Memory B cell (primary cell): ENCODE data around the gene NKD2.

Source experiments
- ATAC-seq: fragments of 150-1000 bp; cut with Tn5 transposase; 2 replicates; pipeline ENCODE4 v1.10.0; 2021; ENCODE audit warnings: low read depth, mild to moderate bottlenecking, moderate library complexity
- DNase-seq, 2 donors: peaks; one replicate each; pipeline ENCODE4 v3.0.0; 2022; ENCODE audit warnings: low spot score in 2 of 2
- H3K27ac Mint-ChIP-seq: one replicate; pipeline ENCODE4 v1.8.0; 2022; ENCODE audit warnings: mild to moderate bottlenecking, moderate library complexity, mixed read lengths
- H3K27me3 Mint-ChIP-seq: one replicate; pipeline ENCODE4 v1.8.0; 2022; ENCODE audit warnings: mixed read lengths
- H3K36me3 Mint-ChIP-seq: one replicate; pipeline ENCODE4 v1.8.0; 2022; ENCODE audit warnings: mild to moderate bottlenecking, mixed read lengths
- H3K4me1 Mint-ChIP-seq: one replicate; pipeline ENCODE4 v1.8.0; 2022; ENCODE audit warnings: mixed read lengths
- H3K4me3 Mint-ChIP-seq: one replicate; pipeline ENCODE4 v1.8.0; 2022; ENCODE audit warnings: mild to moderate bottlenecking, moderate library complexity, mixed read lengths
- H3K9me3 Mint-ChIP-seq: one replicate; pipeline ENCODE4 v1.8.0; 2022; ENCODE audit warnings: mixed read lengths

Gene NKD2

GRCh38 chr5:1037671-1038416 lies 29.2 kb downstream of the NKD2 start:
- Mint-ChIP-seq H3K4me1 (peaks cover 20% of the 10 kb centered on the region), H3K27ac (no peak overlapping the region), H3K4me3 (no peak overlapping the region), H3K27me3 (peaks cover 14% of the 10 kb centered on the region), H3K36me3 (peaks cover 1% of the 10 kb centered on the region), H3K9me3 (peaks cover 20% of the 10 kb centered on the region)
- ATAC-seq, result no peak
- no peak for DNase-seq

GRCh38 chr5:1038417-1039209 lies 30.0 kb downstream of the NKD2 start:
- ATAC-seq, result no peak
- Mint-ChIP-seq H3K9me3 (peaks cover 28% of the 10 kb centered on the region), H3K4me3 (no peak overlapping the region), H3K36me3 (peaks cover 1% of the 10 kb centered on the region), H3K4me1 (peaks cover 28% of the 10 kb centered on the region), H3K27ac (no peak overlapping the region), H3K27me3 (peaks cover 14% of the 10 kb centered on the region)
- DNase-seq, result no peak

GRCh38 chr5:1039210-1039548 lies 30.6 kb downstream of the NKD2 start:
- H3K36me3 Mint-ChIP-seq, result peaks cover 1% of the 10 kb centered on the region
- no peak overlapping the region for H3K27ac Mint-ChIP-seq
- ATAC-seq (no peak), DNase-seq (no peak)
- peaks cover 33% of the 10 kb centered on the region for H3K4me1 Mint-ChIP-seq
- no peak overlapping the region for H3K4me3 Mint-ChIP-seq
- peaks cover 12% of the 10 kb centered on the region for H3K27me3 Mint-ChIP-seq
- H3K9me3 Mint-ChIP-seq, result peaks cover 32% of the 10 kb centered on the region

GRCh38 chr5:1039706-1040260 lies 31.2 kb downstream of the NKD2 start:
- peaks cover 39% of the 10 kb centered on the region for H3K4me1 Mint-ChIP-seq
- H3K9me3 Mint-ChIP-seq, result peaks cover 38% of the 10 kb centered on the region
- ATAC-seq (no peak), DNase-seq (no peak)
- peaks cover 1% of the 10 kb centered on the region for H3K36me3 Mint-ChIP-seq
- H3K27me3 Mint-ChIP-seq, result peaks cover 10% of the 10 kb centered on the region
- no peak overlapping the region for H3K4me3 Mint-ChIP-seq
- H3K27ac Mint-ChIP-seq, result no peak overlapping the region

GRCh38 chr5:1040571-1040970 lies 32.0 kb downstream of the NKD2 start:
- Mint-ChIP-seq H3K9me3 (peaks cover 45% of the 10 kb centered on the region), H3K27me3 (peaks cover 8% of the 10 kb centered on the region), H3K4me3 (no peak overlapping the region), H3K36me3 (no peaks in the 10 kb centered on the region), H3K27ac (no peak overlapping the region), H3K4me1 (peaks cover 44% of the 10 kb centered on the region)
- ATAC-seq, result no peak
- DNase-seq, result no peak

GRCh38 chr5:1041225-1042143 lies 32.9 kb downstream of the NKD2 start:
- Mint-ChIP-seq H3K27ac (no peak overlapping the region), H3K36me3 (no peaks in the 10 kb centered on the region), H3K27me3 (peaks cover 7% of the 10 kb centered on the region), H3K4me3 (no peak overlapping the region), H3K9me3 (peaks cover 55% of the 10 kb centered on the region), H3K4me1 (peaks cover 54% of the 10 kb centered on the region)
- no peak for ATAC-seq
- no peak for DNase-seq

GRCh38 chr5:1042626-1043025 lies 34.0 kb downstream of the NKD2 start:
- ATAC-seq, result no peak
- DNase-seq, result no peak
- Mint-ChIP-seq H3K36me3 (no peaks in the 10 kb centered on the region), H3K27ac (peak overlapping the region; percentile 17), H3K4me3 (no peak overlapping the region), H3K4me1 (peaks cover 63% of the 10 kb centered on the region), H3K27me3 (peaks cover 3% of the 10 kb centered on the region), H3K9me3 (peaks cover 66% of the 10 kb centered on the region)

GRCh38 chr5:1043327-1043726 lies 34.7 kb downstream of the NKD2 start:
- Mint-ChIP-seq H3K27me3 (peaks cover 3% of the 10 kb centered on the region), H3K9me3 (peaks cover 72% of the 10 kb centered on the region), H3K27ac (peak overlapping the region; percentile 17), H3K36me3 (no peaks in the 10 kb centered on the region), H3K4me1 (peaks cover 64% of the 10 kb centered on the region), H3K4me3 (no peak overlapping the region)
- ATAC-seq (no peak), DNase-seq (no peak)

- Mint-ChIP-seq H3K36me3 (no peaks in the 10 kb centered on the region), H3K9me3 (peaks cover 74% of the 10 kb centered on the region), H3K27me3 (peaks cover 3% of the 10 kb centered on the region), H3K27ac (peak overlapping the region; percentile 18), H3K4me3 (no peak overlapping the region), H3K4me1 (peaks cover 66% of the 10 kb centered on the region)
- ATAC-seq (no peak), DNase-seq (no peak)
These were observed 35.5 kb downstream of the NKD2 start for GRCh38 chr5:1044117-1044516.

- Mint-ChIP-seq H3K4me1 (peaks cover 64% of the 10 kb centered on the region), H3K36me3 (no peaks in the 10 kb centered on the region), H3K9me3 (peaks cover 72% of the 10 kb centered on the region)
These were observed 37.5 kb downstream of the NKD2 start for GRCh38 chr5:1045960-1046560.

GRCh38 chr5:1047332-1047965 lies 38.8 kb downstream of the NKD2 start:
- Mint-ChIP-seq H3K36me3 (peaks cover 4% of the 10 kb centered on the region), H3K27me3 (peaks cover 3% of the 10 kb centered on the region), H3K4me1 (peaks cover 52% of the 10 kb centered on the region), H3K27ac (no peak overlapping the region), H3K4me3 (no peak overlapping the region), H3K9me3 (peaks cover 58% of the 10 kb centered on the region)
- ATAC-seq (no peak), DNase-seq (no peak)

More at GRCh38 chr5:1045960-1046560, 37.5 kb downstream of the NKD2 start:
- DNase-seq, result no peak
- Mint-ChIP-seq H3K4me3 (no peak overlapping the region), H3K27me3 (peaks cover 3% of the 10 kb centered on the region), H3K27ac (peak overlapping the region; percentile 42)
- ATAC-seq, result no peak

- Mint-ChIP-seq H3K4me1 (peaks cover 44% of the 10 kb centered on the region), H3K4me3 (no peak overlapping the region), H3K27ac (peak overlapping the region; percentile 9), H3K36me3 (peaks cover 4% of the 10 kb centered on the region), H3K27me3 (peaks cover 2% of the 10 kb centered on the region), H3K9me3 (peaks cover 50% of the 10 kb centered on the region)
- DNase-seq, result no peak
- no peak for ATAC-seq
These were observed 39.6 kb downstream of the NKD2 start for GRCh38 chr5:1048162-1048721.
